ENCODE measurements around the gene SHD. TPM values are rescaled to one million over a fixed set of nuclear protein-coding genes. Genes with fewer than 3 reads are reported as not detected.

The SHD gene
- total RNA-seq, 1 experiment from 2014 or later = 0.11 TPM

DNA sequence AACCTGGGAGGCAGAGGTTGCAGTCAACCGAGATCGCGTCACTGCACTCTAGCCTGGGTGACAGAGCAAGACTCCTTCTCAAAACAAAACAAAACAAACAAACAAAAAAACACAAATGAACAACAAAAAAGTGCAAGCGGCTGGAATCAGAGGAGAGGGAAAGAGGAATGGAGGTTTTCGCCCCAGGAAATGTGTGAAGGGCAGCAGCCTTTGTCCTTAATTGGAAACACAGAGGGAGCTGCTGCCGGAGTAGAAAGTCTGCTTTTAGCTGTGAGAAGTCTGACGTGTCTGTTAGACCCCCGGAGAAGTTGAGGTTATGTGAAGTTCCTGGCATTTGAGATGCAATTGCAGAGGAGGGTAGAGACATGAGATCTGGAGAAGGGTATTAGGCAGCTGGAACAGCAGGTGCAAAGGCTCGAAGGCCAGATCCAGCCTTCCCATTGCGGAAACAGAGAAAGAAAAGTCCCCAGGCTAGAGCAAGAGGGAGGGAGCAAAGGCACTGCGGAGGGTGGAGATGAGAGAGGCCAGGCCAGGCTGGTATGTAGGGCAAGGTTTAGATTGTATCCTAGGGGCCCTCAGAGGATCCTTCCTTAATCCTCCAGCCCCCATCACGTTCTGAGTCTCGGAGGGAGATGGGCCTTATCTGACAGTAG, 22.6 kb downstream of the SHD start:
- Histone ChIP-seq H2AFZ (ENCODE audit: low read length) (no peak overlapping the region), H3K36me3 (ENCODE audit: low read depth, low read length) (no peaks in the 10 kb centered on the region), H3K4me2 (ENCODE audit: low read length) (no peak overlapping the region), H3F3A (ENCODE audit: low read length, unreplicated experiment) (no peaks in the 10 kb centered on the region), H3K27me3 (ENCODE audit: low read length) (no peaks in the 10 kb centered on the region), H3K79me2 (ENCODE audit: low read length) (no peaks in the 10 kb centered on the region), H4K20me1 (ENCODE audit: low read length) (no peaks in the 10 kb centered on the region), H3K9me2 (replicated peaks; ENCODE audit: low read length) (no peaks in the 10 kb centered on the region), H3K27ac (ENCODE audit: low read length) (no peak overlapping the region), H3K9me3 (ENCODE audit: low read length) (no peaks in the 10 kb centered on the region), H3K9ac (ENCODE audit: low read length) (no peak overlapping the region), H3K4me3 (ENCODE audit: low read length) (no peak overlapping the region), H3K4me1 (ENCODE audit: insufficient read depth, low read length) (no peaks in the 10 kb centered on the region)
- no TSS peak for BruUV-seq (replicated peaks)
- ChIA-PET CTCF (no interaction called here), POLR2A (ENCODE audit: unreplicated experiment) (no interaction called here)
- no peak for DNase-seq
- intact Hi-C loops (cut with micrococcal nuclease) = no loop called here
- TF ChIP-seq EZH2phosphoT487 (IDR thresholded peaks at IDR 0.05; ENCODE audit: borderline replicate concordance, low read length) (no peak), EZH2 (IDR thresholded peaks at IDR 0.05; ENCODE audit: low read length, unreplicated experiment) (no peak), CTCF (conservative IDR thresholded peaks at IDR 0.05; ENCODE audit: low read depth, low read length) (no peak)
- ATAC-seq = no peak

- Histone ChIP-seq H3K36me3 (ENCODE audit: low read depth, low read length) (no peaks in the 10 kb centered on the region), H3F3A (ENCODE audit: low read length, unreplicated experiment) (no peaks in the 10 kb centered on the region), H3K79me2 (ENCODE audit: low read length) (no peaks in the 10 kb centered on the region), H3K4me2 (ENCODE audit: low read length) (no peak within 1 kb of the TSS), H4K20me1 (ENCODE audit: low read length) (no peaks in the 10 kb centered on the region), H3K27me3 (ENCODE audit: low read length) (no peaks in the 10 kb centered on the region), H3K9me2 (replicated peaks; ENCODE audit: low read length) (no peaks in the 10 kb centered on the region), H3K4me3 (ENCODE audit: low read length) (no peak within 1 kb of the TSS), H3K9me3 (ENCODE audit: low read length) (no peaks in the 10 kb centered on the region), H2AFZ (ENCODE audit: low read length) (no peak within 1 kb of the TSS), H3K4me1 (ENCODE audit: insufficient read depth, low read length) (no peaks in the 10 kb centered on the region), H3K9ac (ENCODE audit: low read length) (no peak within 1 kb of the TSS), H3K27ac (ENCODE audit: low read length) (no peak within 1 kb of the TSS)
- CTCF ChIA-PET = no interaction called here
- ATAC-seq = no peak
- POLR2A ChIA-PET (ENCODE audit: unreplicated experiment) = no interaction called here
- intact Hi-C loops (cut with micrococcal nuclease) = no loop called here
- DNase-seq = no peak
- no TSS peak for BruUV-seq (replicated peaks)
- TF ChIP-seq CTCF (conservative IDR thresholded peaks at IDR 0.05; ENCODE audit: low read depth, low read length) (no peak), EZH2phosphoT487 (IDR thresholded peaks at IDR 0.05; ENCODE audit: borderline replicate concordance, low read length) (no peak), EZH2 (IDR thresholded peaks at IDR 0.05; ENCODE audit: low read length, unreplicated experiment) (no peak)
Measured at GRCh38 chr19:4302243-4302640, 23.2 kb downstream of the SHD start, which contains the start of gene TMIGD2. Gene TMIGD2, minus strand, starts transcription at chr19:4302389. Its CDS starts 4 bp downstream, at chr19:4302385.

GRCh38 chr19:4303819-4304537, 24.9 kb downstream of the SHD start:
- Histone ChIP-seq H3K9me3 (ENCODE audit: low read length) (no peaks in the 10 kb centered on the region), H3K36me3 (ENCODE audit: low read depth, low read length) (no peaks in the 10 kb centered on the region), H3K4me2 (ENCODE audit: low read length) (peak overlapping the region; percentile 50), H2AFZ (ENCODE audit: low read length) (no peak overlapping the region; the same call in 1 of the 2 replicates), H3K9ac (ENCODE audit: low read length) (no peak overlapping the region), H4K20me1 (ENCODE audit: low read length) (no peaks in the 10 kb centered on the region), H3K4me3 (ENCODE audit: low read length) (no peak overlapping the region; the same call in 1 of the 2 replicates), H3K27ac (ENCODE audit: low read length) (no peak overlapping the region), H3K27me3 (ENCODE audit: low read length) (no peaks in the 10 kb centered on the region), H3K9me2 (replicated peaks; ENCODE audit: low read length) (no peaks in the 10 kb centered on the region), H3F3A (ENCODE audit: low read length, unreplicated experiment) (no peaks in the 10 kb centered on the region), H3K79me2 (ENCODE audit: low read length) (no peaks in the 10 kb centered on the region), H3K4me1 (ENCODE audit: insufficient read depth, low read length) (no peaks in the 10 kb centered on the region)
- DNase-seq (no peak), ATAC-seq (no peak)
- CTCF ChIA-PET = no interaction called here
- BruUV-seq (replicated peaks) = no TSS peak
- TF ChIP-seq EZH2phosphoT487 (IDR thresholded peaks at IDR 0.05; ENCODE audit: borderline replicate concordance, low read length) (no peak), CTCF (conservative IDR thresholded peaks at IDR 0.05; ENCODE audit: low read depth, low read length) (no peak), EZH2 (IDR thresholded peaks at IDR 0.05; ENCODE audit: low read length, unreplicated experiment) (no peak)
- intact Hi-C loops (cut with micrococcal nuclease) = no loop called here
- POLR2A ChIA-PET (ENCODE audit: unreplicated experiment) = no interaction called here
